Measurements from ENCODE around the gene SRD5A2.

DNA sequence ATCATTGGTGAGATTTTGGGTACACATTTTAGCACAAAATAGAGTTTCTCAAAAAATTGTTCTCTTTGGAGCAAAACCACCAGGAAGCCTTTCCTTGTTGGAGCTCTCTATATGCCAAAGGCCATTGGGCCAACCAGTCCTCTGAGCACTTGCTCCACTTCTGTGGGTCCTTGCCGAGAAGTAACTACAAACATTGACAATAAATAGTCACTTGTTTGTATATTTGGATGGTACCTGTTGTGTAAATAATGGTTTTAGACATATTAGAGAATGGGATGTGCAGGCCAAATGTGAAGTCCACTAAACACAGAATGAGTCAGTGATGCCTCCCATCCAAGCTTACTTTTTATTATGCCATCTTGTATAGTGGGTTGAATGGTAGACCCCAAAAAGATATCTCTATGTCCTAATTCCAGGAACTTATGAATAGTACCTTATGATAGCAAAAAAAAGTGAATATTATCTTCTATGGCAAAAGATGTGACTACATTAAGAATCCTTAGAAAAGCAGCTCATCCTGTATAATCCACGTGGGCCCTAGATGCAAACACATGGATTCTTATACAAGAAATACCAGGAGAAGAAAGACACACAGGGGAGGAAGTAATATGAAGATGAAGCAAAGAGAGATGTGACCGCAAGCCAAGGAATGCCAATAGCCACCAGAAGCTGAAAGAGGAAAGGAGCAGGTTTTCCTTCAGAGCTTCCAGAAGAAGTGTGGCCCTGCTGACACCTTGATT is 24.6 kb downstream of the SRD5A2 start:
- TF ChIP-seq, protein P1, sequence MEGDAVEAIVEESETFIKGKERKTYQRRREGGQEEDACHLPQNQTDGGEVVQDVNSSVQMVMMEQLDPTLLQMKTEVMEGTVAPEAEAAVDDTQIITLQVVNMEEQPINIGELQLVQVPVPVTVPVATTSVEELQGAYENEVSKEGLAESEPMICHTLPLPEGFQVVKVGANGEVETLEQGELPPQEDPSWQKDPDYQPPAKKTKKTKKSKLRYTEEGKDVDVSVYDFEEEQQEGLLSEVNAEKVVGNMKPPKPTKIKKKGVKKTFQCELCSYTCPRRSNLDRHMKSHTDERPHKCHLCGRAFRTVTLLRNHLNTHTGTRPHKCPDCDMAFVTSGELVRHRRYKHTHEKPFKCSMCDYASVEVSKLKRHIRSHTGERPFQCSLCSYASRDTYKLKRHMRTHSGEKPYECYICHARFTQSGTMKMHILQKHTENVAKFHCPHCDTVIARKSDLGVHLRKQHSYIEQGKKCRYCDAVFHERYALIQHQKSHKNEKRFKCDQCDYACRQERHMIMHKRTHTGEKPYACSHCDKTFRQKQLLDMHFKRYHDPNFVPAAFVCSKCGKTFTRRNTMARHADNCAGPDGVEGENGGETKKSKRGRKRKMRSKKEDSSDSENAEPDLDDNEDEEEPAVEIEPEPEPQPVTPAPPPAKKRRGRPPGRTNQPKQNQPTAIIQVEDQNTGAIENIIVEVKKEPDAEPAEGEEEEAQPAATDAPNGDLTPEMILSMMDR (conservative IDR thresholded peaks at IDR 0.05), result no peak
- no peak for TF ChIP-seq ZFX (IDR thresholded peaks at IDR 0.05)
